HS-27A (cell line): ENCODE data around the gene HGF.
A peak's percentile ranks its signal among the peaks of the same experiment; 100 is the strongest.
"Not testable (repeated sequence)": the region's sequence is repeated elsewhere in the genome, so short reads cannot be mapped to it uniquely, and the experiment has no call there.

Experiments used
- DNase-seq: peaks from one replicate; pipeline ENCODE4 v3.0.0-alpha.2; 2012; ENCODE audit warnings: low read depth, missing footprints

Gene HGF

DNA sequence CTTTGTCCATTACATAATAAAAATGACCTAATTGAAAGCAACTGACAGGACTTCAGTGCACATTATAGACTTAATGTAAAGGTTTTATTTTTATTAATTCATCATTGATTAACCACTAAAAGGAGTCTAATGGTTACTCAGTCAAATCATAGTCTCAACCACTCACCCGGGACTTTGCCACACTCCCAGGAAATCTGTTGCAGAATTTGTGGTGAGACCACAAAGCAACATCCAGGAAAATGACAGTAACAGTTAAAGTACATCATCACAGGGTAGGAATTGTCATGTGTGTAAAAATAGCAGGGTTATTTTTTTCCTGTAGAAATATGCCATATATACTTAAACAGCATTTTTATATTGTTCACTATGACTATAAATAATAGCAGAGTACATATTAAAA lies 6.3 kb upstream of the HGF start:
- no peak for DNase-seq

DNA sequence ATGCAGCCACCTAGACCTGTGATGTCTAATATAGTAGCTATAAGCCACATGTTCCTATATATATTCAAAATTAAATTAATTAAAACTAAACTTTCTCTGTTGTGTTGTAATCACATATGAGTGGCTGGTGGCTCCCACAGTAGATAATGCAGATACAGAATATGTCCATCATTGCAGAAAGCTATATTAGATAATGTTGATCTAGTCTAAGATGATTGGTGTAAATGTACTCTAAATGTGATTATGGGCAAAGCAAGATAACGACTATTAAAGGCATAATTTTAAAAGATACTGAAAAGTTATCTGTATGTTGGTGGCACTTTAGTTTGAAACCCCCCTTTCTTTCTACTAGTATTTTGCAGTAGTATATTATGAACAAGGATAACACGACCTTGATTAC lies 5.7 kb upstream of the HGF start:
- DNase-seq, result no peak

DNA sequence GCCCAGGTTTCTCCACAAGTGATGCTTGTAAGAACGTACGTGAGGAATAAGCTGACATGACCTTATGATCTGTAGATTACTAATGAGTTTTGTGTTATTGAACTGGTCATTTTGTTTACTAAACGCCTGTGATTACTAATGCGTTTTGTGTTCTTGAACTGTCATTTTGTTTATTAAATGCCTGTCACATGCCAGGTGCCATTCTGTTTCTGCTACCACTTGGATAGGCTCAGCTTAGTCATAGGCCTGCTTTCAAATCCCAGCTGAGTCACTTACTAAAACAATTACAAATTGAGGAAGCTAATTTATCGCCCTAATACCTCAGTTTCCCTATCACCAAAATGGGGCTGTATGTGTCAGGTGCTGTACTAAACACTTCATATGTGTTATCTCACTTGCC lies 4.7 kb upstream of the HGF start:
- DNase-seq, result no peak

DNA sequence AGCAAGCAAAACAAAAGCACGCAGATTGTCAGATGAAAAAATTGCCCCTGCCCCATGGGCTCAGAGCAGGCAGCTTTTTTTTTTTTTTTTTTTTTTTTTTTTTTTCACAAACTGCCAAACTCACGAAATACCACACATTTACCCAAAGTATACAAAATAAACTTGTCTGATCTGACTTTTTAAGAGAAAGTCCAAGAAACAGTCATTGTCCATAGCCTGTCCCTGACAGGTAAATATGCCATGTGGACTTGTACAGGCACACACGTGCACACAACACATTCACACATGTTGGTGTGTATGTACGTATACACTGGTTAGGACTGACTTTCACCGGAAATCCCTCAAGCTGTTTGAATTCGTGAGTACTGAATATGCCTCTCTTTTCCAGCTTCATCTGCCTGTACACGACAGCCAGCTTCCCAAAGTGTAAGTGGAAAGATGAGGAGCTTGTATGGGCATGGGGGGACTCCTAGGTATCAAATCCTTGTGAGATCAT lies 929 bp upstream of the HGF start:
- no peak for DNase-seq

DNA sequence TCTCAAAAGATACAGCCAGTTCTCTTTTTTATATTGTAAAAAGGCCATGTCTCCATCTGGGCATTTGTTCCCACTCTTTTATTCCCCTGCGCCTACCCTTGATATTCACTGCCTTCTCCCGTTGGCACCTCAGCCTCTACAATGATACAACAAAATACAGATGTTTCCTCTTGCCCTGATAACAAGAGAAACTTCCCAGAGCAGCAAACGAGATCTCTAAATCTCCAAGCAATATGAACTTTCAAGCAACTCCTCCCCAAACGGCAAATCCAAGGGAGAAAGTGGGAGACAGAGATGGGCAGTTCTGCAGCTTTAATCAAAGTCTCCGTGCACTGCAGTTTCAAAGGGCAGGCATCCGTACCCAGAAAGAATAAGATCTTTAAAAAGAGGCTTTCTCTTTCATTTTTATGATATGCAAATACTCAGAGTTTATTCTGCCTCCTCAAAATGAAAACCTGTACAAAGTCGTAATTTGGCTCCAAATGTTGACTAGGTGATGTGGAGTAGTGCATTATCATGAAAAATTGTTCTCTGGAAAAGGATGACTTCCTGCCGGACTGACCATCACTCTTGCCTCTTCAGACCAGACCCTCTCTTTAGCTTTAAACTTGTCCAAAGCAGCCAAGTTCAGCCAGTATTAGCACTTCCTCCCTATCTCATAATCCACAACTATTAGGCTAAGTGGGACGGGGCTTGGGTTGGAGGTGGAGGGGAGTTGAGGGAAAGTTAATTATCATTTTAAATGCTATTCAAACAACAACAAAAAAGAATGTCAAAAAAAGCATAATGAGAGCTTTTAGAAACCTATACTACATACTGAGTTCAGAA lies 682 bp downstream of the HGF start:
- no peak for DNase-seq

DNA sequence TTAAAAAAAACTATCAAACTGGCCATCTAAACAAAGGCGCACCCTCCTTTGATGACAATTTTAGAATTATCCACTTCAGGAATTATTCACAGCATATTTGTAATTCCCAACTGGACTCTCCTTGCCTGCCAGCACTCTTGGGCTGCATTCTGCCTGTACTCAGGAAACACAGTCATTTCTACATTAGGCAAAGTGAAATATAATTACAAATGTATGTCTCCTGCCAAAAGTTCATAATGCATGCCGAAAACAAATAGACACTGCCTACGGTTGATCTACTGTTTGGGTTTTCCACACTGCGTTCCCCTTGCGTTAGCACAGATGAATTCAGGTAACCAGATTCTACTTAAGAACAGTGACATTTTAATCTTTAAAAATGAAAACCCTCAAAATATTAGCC lies 1.9 kb downstream of the HGF start:
- no peak for DNase-seq

DNA sequence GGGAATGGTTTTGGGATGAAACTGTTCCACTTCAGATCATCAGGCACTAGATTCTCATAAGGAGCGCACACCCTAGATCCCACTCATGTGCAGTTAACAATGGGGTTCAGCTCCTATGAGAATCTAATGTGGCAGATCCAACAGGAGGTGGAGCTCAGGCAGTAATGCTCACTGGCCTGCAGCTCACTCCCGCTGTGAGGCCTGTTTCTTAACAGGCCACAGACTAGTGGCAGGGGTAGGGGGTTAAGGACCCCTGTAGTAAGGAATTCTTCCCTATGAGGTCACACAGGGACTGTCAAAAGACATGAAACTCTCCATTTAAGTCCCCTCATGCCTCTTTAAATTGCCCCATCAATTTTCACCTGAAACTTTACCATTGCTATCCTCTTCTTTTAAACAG lies 8.0 kb downstream of the HGF start:
- no peak for DNase-seq

DNA sequence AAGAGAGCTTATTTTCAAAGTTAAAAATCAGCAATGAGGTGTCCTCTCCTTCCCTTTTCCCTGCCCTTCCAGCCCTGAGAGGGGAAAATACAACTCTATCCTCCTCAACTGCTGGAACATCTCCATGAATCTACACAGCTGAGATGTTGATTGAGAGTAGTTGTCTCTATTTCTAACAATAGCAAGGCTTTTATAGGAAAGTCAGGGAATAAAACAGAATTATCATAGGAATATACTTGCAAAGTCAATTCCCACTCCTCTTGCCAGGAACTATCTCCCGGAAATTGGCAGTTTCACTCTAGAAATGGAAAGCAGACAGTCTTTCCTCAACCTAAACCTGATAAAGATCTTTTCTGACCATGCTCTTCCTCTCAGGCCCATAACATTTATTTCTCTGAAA lies 8.8 kb downstream of the HGF start:
- DNase-seq, result no peak

DNA sequence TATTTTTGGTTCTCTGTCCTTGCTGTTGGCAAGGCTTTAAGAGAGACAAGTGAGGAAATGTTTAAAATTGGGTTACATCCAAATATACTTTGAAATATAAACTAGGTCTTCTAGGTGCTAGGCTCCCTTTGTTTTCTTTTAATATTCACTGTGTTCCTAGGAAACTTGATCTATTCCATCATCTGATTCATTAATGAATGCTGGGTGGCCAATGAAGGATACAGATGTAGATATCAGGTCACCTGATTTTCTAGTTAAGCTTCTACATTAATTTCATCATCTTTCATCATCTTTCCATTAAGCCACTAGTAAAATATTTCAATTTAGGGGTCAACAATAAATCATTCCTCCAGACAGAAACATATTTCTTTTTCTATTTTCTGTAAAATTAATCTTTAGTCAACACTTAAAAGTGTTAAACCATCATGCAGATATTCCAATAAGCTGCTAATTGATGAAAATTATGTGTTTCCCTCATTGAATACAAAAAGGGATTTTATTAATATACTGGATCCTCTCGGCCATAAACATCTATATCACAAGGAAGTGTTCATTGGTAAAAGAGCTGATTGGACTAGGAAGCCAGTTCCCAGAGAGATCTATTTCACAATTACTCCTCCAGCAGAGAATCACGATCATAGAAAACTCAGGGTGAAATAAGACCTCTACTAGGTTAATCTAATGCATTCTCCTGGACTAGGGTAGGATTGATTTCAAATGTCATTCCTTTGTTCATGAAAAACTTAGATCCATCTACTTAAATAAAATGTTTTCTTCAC lies 14.7 kb downstream of the HGF start:
- DNase-seq, result no peak

DNA sequence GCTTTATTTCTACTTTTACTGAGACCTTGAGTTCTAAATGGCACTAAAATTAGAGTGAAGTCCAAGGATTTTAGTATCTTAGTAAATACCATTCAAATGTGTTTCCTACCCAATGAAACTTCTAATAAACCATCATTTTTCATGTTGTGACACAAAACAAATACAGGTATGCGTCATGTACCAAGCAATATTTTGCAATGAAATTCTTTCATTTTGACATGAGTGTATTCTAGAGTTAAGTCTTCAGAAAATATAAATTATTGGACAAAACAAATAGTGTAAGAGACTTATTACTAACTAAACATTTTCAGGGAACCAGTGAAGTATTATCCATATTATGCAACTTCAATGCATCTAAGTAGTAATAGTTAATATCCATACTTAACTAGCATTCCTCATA lies 16.5 kb downstream of the HGF start:
- DNase-seq, result no peak

DNA sequence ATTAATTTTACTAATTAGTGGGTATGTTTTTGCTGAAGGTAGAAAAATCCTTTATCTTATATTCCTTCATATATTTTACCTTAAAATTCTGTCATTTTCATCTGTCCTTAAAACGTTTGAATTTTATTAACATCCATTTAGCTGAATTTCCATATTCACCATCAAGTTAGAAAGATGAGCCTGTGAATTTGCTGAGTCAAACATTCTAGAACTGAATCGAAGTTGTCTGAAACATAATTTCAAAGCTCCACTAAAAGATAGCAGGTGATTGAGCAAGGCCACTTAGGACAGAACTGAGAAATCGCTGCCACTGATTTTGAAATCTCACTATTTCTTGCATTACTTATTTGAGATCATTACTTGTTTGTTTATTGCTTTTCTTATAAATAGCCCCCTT lies 17.5 kb downstream of the HGF start:
- no peak for DNase-seq

DNA sequence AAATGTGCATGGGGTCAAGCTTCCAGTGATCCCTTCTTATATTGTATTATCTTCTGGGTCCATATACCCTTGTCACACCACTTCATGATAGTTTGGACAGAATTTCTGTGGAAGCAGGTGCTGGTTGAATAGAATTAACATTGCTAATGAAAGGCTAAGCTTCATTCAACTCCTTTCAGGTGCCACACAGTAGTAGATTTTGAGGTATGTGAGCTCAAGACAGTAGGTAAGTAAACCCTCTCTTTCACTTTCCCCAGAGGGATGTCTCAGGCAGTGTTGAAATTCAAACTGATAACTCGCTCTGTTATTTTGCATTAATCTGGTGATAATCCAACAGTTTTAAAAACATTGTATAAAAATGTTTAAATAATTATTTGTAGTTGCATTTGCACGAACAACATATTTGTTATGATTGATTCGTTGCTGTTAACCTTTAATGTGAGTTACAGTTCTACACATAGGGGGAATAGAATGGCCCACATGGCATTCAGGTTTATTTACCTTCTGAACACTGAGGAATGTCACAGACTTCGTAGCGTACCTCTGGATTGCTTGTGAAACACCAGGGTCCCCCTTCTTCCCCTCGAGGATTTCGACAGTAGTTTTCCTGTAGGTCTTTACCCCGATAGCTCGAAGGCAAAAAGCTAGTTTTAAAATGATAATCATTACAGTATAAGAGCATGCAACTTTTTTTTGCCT lies 18.1 kb downstream of the HGF start:
- no peak for DNase-seq

DNA sequence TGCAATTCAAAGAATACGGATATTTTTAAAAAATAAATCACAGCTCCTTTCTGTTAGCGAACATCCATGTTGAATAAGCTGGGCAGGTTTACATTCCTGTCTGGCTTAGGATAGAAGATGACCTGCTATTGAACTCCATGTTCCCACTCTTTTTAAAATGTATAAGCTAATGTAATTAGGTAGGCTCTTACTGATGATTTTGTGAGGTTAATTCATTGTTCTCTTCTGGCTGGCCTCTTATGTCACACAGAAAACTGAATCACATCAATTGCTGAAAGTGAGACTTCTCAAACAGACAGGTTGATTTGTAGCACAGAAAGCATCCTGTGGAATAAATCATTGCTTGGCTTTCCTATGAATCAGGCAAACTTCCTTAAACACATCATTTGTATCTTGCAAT lies 24.2 kb downstream of the HGF start:
- no peak for DNase-seq

DNA sequence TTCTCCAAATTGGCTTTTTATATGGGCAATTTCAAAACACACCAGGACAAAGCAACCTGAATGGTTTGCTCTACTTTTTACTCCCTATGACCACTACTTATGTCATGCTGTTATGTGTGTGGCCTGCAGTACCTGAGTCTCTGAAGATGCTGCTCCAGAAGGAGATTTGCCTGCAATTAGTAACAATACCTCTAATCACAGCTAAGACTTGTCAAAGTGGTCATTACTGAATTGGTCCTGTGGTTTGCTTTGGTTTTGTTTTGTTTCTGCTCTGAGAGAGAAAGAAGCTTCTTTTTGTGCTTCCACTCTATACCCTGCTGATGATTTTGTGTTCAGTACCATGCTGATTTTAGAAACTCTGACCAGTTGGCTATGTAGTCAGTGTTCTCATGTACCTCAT lies 25.5 kb downstream of the HGF start:
- DNase-seq, result no peak

DNA sequence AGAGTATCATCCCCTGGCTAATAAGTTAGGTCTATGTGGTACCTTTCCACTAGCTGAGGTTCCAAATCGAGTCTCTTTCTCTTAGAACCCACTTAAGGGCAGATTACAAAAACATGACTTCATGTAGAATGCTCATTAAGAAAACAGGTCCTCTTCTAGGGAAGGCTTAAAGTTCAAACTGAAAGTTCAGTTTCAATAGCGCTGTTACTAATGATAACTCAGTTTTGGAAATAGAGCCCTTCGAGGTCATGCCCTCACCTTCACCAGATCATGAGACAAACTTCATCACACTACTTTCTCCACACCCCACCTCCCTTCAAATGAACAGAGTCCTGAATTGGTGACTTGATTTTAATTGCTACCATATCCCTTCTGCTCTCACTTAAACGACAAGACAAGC lies 26.2 kb downstream of the HGF start:
- DNase-seq, result no peak

DNA sequence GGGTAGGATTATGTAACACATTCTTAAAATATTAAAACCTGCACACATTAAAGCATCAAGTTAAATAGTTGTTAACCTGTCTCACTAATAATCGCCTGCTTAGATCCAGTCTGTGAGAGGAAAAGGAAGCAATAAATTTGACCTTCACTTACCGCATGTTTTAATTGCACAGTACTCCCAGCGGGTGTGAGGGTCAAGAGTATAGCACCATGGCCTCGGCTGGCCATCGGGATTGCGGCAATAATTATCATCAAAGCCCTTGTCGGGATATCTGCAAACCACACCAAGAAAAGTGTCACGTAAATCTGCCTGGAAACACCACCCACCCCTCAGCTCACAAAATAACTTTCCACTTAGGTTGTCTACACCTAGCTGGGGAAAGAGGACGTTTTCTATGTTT lies 26.6 kb downstream of the HGF start:
- no peak for DNase-seq

DNA sequence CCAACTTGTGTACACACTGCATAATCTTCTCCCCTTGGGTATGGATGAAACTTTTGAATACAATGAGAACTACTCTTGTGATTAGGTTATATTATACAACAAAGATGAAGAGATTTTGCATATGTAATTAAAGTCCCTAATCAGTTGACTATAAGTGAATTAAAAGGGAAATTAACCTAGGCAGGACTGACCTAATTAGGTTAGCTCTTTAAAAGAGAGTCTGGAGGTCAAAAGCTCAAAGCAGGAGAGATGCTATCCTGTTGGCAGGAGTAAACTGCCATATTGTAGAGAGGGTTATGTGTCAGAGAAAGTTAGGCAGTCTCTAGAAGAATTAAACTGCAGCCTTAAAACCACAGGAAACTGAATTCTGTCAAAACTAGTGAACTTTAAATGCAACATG lies 29.4 kb downstream of the HGF start:
- no peak for DNase-seq

DNA sequence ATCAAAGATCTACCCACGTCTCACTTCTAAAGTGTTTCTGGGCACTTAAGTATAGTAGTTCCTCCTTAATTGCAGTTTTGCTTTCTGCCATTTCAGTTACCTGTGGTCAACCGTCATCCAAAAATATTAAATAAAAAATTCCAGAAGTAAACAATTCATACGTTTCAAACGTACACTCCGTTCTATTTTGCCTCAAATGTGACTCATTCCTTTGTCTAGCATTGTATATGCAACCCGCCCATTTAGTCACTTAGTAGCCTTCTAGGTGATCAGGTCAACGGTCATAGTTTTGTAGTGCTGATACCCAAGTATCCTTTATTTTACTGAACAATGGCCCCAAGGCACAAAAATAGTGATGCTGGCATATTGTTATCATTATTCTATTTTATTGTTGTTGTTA lies 33.8 kb downstream of the HGF start:
- no peak for DNase-seq

DNA sequence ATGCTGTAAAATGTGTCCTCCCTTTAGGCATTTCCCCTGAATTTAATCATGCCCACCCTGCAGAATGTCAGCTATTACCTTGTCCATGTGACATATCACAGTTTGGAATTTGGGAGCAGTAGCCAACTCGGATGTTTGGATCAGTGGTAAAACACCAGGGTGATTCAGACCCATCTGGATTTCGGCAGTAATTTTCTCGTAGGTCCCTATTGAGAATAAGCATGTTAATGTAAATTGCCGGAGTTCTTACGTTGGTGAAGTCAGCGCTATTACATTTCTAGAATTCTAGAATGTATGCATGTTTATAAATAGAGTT lies 44.1 kb downstream of the HGF start:
- DNase-seq, result peak; percentile 78

DNA sequence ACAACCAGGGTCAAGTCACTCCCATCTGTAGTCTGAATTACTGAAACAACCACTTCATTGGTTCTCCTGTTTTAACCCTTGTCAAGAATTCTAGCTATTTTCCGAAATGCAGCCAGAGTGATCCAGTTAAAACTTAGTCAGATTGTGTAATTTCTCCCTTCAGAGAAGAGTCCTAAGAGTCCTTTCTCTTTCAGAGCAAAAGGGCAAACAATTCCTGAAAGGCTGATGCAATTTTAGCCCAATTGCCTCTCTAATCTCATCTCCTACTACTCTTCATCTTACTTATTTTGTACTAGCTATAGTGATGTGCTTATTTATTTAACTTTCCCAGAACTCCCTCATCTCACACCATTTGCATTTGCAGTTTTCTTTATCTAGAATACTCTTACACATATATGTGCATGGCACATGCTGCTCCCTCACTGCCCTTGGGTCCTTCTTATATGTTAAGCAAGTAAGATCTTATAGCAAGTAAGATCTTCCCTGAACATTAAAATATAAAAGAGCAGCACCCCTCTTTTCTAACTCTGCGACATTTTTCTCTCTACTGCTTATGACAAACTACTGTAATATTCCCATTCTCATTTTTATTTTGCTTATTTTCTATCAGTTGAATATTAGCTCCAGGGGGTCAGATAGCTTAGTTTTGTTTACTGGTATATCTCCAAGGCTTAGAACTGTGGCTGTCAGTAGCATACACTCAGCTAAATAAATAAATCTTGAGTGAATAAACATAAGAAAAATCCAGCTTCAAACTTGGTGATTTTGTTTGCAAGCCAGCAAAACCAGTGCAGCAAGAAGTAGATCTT lies 44.6 kb downstream of the HGF start:
- DNase-seq, result no peak

DNA sequence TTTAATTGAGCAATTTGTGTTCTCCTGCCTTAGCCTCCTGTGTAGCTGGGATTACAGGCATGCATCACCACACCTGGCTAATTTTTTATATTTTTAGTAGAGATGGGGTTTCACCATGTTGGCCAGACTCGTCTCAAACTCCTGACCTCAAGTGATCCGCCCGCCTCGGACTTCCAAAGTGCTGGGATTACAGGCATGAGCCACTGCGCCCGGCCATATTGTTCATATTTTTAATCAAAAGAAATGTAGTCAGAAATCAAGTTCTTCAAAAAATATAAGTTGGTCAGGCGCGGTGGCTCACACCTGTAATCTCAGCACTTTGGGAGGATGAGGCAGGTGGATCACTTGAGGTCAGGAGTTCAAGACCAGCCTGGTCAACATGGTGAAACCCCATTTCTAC lies 47.6 kb downstream of the HGF start:
- not testable (repeated sequence) for DNase-seq

DNA sequence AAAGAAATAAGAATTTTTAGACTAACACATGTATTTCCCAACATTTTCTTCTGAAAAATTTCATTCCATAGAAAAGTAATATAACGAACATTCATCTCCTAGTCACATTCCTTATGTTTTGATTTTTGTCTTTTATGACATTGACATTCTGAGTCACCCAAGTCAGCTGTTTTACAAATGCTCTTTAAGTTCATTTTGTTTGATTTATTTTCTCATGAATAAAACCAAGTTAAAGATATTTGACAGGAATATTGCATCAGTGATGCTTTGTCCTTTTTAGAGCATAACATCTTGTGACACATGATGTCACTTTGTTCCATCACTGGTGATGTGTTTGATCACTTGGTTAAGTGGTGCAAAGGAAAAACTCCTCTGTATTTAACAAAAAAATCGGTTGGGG lies 48.4 kb downstream of the HGF start:
- no peak for DNase-seq
